OCI-LY7 (cell line): ENCODE measurements around the gene RBMS1. TPM values are rescaled to one million over a fixed set of nuclear protein-coding genes. Genes with fewer than 3 reads are reported as not detected.
A peak's percentile ranks its signal among the peaks of the same experiment; 100 is the strongest.

Experiments
- BruUV-seq: library from RNA; stranded (reverse); fragments of 400-500 nt; replicated peaks from 2 replicates; lab custom pipeline; 2021; lab: Mats Ljungman, UMichigan
- CTCF ChIA-PET: fragments of 300-600 bp; sonication (Branson Sonifier 250); formaldehyde crosslinking; loops from one replicate; lab custom pipeline; 2022; ENCODE audit warnings: antibody characterized with exemption; ENCODE audit not compliant: unreplicated experiment; lab: Charles Lee
- POLR2A ChIA-PET: fragments of 300-600 bp; sonication (Branson Sonifier 250); formaldehyde crosslinking; loops from one replicate; lab custom pipeline; 2022; ENCODE audit warnings: antibody characterized with exemption; lab: Charles Lee
- DNase-seq: peaks from one replicate; pipeline ENCODE4 v3.0.0-alpha.2; 2015; ENCODE audit warnings: low spot score
- H2AFZ ChIP-seq: fragments of 200-600 bp; sonication (generic), shearing (Covaris generic); 2 replicates; pipeline ENCODE4 v1.6.1; 2014; ENCODE audit warnings: mild to moderate bottlenecking, antibody characterized with exemption, low read length, moderate library complexity
- H3K27ac ChIP-seq: fragments of 200-600 bp; sonication (generic); 2 replicates; pipeline ENCODE4 v1.5.1; 2014; ENCODE audit warnings: mixed run types, low read depth, mild to moderate bottlenecking, moderate library complexity, low read length, inconsistent platforms; ENCODE audit not compliant: poor library complexity, severe bottlenecking
- H3K36me3 ChIP-seq: fragments of 200-600 bp; sonication (generic); 2 replicates; pipeline ENCODE4 v1.6.1; 2014; ENCODE audit warnings: mild to moderate bottlenecking, antibody characterized with exemption, low read length, moderate library complexity, mixed read lengths; ENCODE audit not compliant: insufficient read depth
- H3K4me1 ChIP-seq: fragments of 200-600 bp; sonication (generic); 2 replicates; pipeline ENCODE4 v1.5.1; 2014; ENCODE audit warnings: mild to moderate bottlenecking, low read length; ENCODE audit not compliant: insufficient read depth, poor library complexity, severe bottlenecking
- H3K4me2 ChIP-seq: fragments of 200-600 bp; sonication (generic); 2 replicates; pipeline ENCODE4 v1.6.1; 2014; ENCODE audit warnings: mild to moderate bottlenecking, low read length
- H3K4me3 ChIP-seq: fragments of 200-600 bp; sonication (generic); 2 replicates; pipeline ENCODE4 v1.5.1; 2014; ENCODE audit warnings: mild to moderate bottlenecking, low read depth, low read length; ENCODE audit not compliant: poor library complexity, severe bottlenecking
- H3K79me2 ChIP-seq: fragments of 200-600 bp; sonication (generic); 2 replicates; pipeline ENCODE4 v1.6.1; 2016; ENCODE audit warnings: low read depth, mild to moderate bottlenecking, low read length, moderate library complexity, mixed read lengths; ENCODE audit not compliant: insufficient read depth
- H3K9me2 ChIP-seq: fragments of 200-600 bp; sonication (generic); 2 replicates; pipeline ENCODE4 v1.6.1; 2016; ENCODE audit warnings: mild to moderate bottlenecking, low read length, mixed read lengths; ENCODE audit not compliant: insufficient read depth
- H3K9me3 ChIP-seq: fragments of 200-600 bp; sonication (generic); 2 replicates; pipeline ENCODE4 v1.6.1; 2014; ENCODE audit warnings: mild to moderate bottlenecking, mixed run types, low read length, mixed read lengths
- H4K20me1 ChIP-seq: fragments of 200-600 bp; sonication (generic); 2 replicates; pipeline ENCODE4 v1.6.1; 2014; ENCODE audit warnings: mild to moderate bottlenecking, antibody characterized with exemption, low read length, moderate library complexity, mixed read lengths; ENCODE audit not compliant: insufficient read depth
- CTCF ChIP-seq: fragments of 200-600 bp; sonication (generic); conservative IDR thresholded peaks from 2 replicates; pipeline ENCODE4 v1.5.1; 2014; ENCODE audit warnings: mild to moderate bottlenecking, antibody characterized with exemption, low read length, moderate library complexity, mixed read lengths
- EZH2phosphoT487 ChIP-seq: fragments of 200-600 bp; sonication (generic); IDR thresholded peaks from 2 replicates; pipeline ENCODE4 v1.6.1; 2018; ENCODE audit warnings: low read depth, borderline replicate concordance, mild to moderate bottlenecking, mixed run types, antibody characterized with exemption, low read length, moderate library complexity, mixed read lengths
- intact Hi-C: fragments of 100-400 bp; cut with micrococcal nuclease; formaldehyde crosslinking; loops from one replicate; pipeline ENCODE4 v1.10.0; 2022; ENCODE audit not compliant: unreplicated experiment
- total RNA-seq, 2 experiments: library from RNA; depleted of rRNA in 1 of 2; stranded (reverse); fragments of >200 nt in 1 of 2; shearing (Covaris generic) in 1 of 2; gene quantifications; 2 replicates each; pipeline ENCODE4 v1.2.3, GENCODE V29; 2014 to 2022

Gene RBMS1
- total RNA-seq, 2 experiments from 2014 or later = 29.5 to 35.7 TPM

GRCh38 chr2:160405077-160405867, 88.3 kb downstream of the RBMS1 start:
- no peak for DNase-seq
- no TSS peak for BruUV-seq

GRCh38 chr2:160402997-160403979, 90.3 kb downstream of the RBMS1 start:
- intact Hi-C loops = loop anchor here (10.0 kb wide), 2 partner anchors 692 to 842 kb away; no protein-coding TSS in a partner anchor
- Histone ChIP-seq H2AFZ (no peak overlapping the region; the same call in 1 of the 2 replicates), H3K9me3 (no peaks in the 10 kb centered on the region), H3K4me3 (peak overlapping the region; percentile 3), H3K9me2 (no peaks in the 10 kb centered on the region), H3K79me2 (peaks cover 56% of the 10 kb centered on the region; the same call in 1 of the 2 replicates), H4K20me1 (no peaks in the 10 kb centered on the region), H3K27ac (no peak overlapping the region), H3K36me3 (no peaks in the 10 kb centered on the region), H3K4me1 (peaks cover 75% of the 10 kb centered on the region), H3K4me2 (peak overlapping the region; percentile 38; the same call in 1 of the 2 replicates)
- no peak for DNase-seq
- BruUV-seq = no TSS peak
- ChIA-PET CTCF (no interaction called here), POLR2A (interaction anchor here (0.5 to 3.8 kb wide), 11 partner anchors 10 to 94 kb away, joined by 3 to 30 read pairs (median 4); no protein-coding TSS in a partner anchor)
- no peak for TF ChIP-seq EZH2phosphoT487
- TF ChIP-seq CTCF = no peak

More at GRCh38 chr2:160405077-160405867, 88.3 kb downstream of the RBMS1 start:
- Histone ChIP-seq H3K9me2 (no peaks in the 10 kb centered on the region), H3K4me3 (peak overlapping the region; percentile 89), H3K36me3 (no peaks in the 10 kb centered on the region), H3K79me2 (peaks cover 45% of the 10 kb centered on the region; the same call in 1 of the 2 replicates), H3K9me3 (no peaks in the 10 kb centered on the region), H3K4me2 (peak overlapping the region; percentile 82), H3K27ac (no peak overlapping the region), H4K20me1 (no peaks in the 10 kb centered on the region), H3K4me1 (peaks cover 59% of the 10 kb centered on the region), H2AFZ (peak overlapping the region; percentile 54; the same call in 1 of the 2 replicates)
- CTCF ChIA-PET = interaction anchor here (0.6 kb wide), 1 partner anchor 24 kb away, joined by 3 read pairs; no protein-coding TSS in a partner anchor
- POLR2A ChIA-PET = interaction anchor here (0.6 to 3.8 kb wide), 11 partner anchors 8 to 684 kb away, joined by 3 to 30 read pairs (median 4); no protein-coding TSS in a partner anchor
- TF ChIP-seq EZH2phosphoT487 (no peak), CTCF (no peak)
- intact Hi-C loops = loop anchor here (5.0 to 10.0 kb wide), 3 partner anchors 297 to 840 kb away; no protein-coding TSS in a partner anchor
